DOHH2 (cell line): ENCODE results near the gene FHL3.

ENCODE experiments used
- H3F3A ChIP-seq: fragments of 200-600 bp; sonication (generic), shearing (Covaris generic); 2 replicates; pipeline ENCODE4 v1.6.0; 2016; ENCODE audit warnings: antibody characterized with exemption, mild to moderate bottlenecking; ENCODE audit not compliant: control insufficient read depth, insufficient read depth
- H3K27ac ChIP-seq: fragments of 200-600 bp; sonication (generic); 2 replicates; pipeline ENCODE4 v1.5.1; 2014; ENCODE audit warnings: low read depth, mild to moderate bottlenecking, low read length, moderate library complexity
- H3K27me3 ChIP-seq: fragments of 200-600 bp; sonication (generic); 2 replicates; pipeline ENCODE4 v1.6.1; 2014; ENCODE audit warnings: mild to moderate bottlenecking, low read length, mixed read lengths; ENCODE audit not compliant: control insufficient read depth
- H3K36me3 ChIP-seq: fragments of 200-600 bp; sonication (generic); 2 replicates; pipeline ENCODE4 v1.6.1; 2014; ENCODE audit warnings: mild to moderate bottlenecking, low read length, moderate library complexity, mixed read lengths; ENCODE audit not compliant: control insufficient read depth
- H3K4me1 ChIP-seq: fragments of 200-600 bp; sonication (generic); 2 replicates; pipeline ENCODE4 v1.6.1; 2014; ENCODE audit warnings: mild to moderate bottlenecking, low read length, mixed read lengths; ENCODE audit not compliant: control insufficient read depth
- H3K4me2 ChIP-seq: fragments of 200-600 bp; sonication (generic); 2 replicates; pipeline ENCODE4 v1.6.0; 2014; ENCODE audit warnings: mild to moderate bottlenecking, low read length, moderate library complexity
- H3K4me3 ChIP-seq: fragments of 200-600 bp; sonication (generic); 2 replicates; pipeline ENCODE4 v1.5.1; 2014; ENCODE audit warnings: mild to moderate bottlenecking, low read length, mixed read lengths
- H3K79me2 ChIP-seq: fragments of 200-600 bp; sonication (generic); 2 replicates; pipeline ENCODE4 v1.6.1; 2014; ENCODE audit warnings: mild to moderate bottlenecking, low read length, mixed read lengths; ENCODE audit not compliant: control insufficient read depth
- H3K9me2 ChIP-seq: fragments of 200-600 bp; sonication (generic); replicated peaks from 2 replicates; pipeline ENCODE4 v1.6.1; 2014; ENCODE audit warnings: mild to moderate bottlenecking, low read length, mixed read lengths; ENCODE audit not compliant: control insufficient read depth
- H3K9me3 ChIP-seq: fragments of 200-600 bp; sonication (generic); 2 replicates; pipeline ENCODE4 v1.6.1; 2014; ENCODE audit warnings: antibody characterized with exemption, low read length, mixed read lengths; ENCODE audit not compliant: control insufficient read depth, insufficient read depth
- H4K20me1 ChIP-seq: fragments of 200-600 bp; sonication (generic); 2 replicates; pipeline ENCODE4 v1.6.0; 2014; ENCODE audit warnings: low read depth, mild to moderate bottlenecking, antibody characterized with exemption, low read length, moderate library complexity; ENCODE audit not compliant: control insufficient read depth, insufficient read depth
- CTCF ChIP-seq: fragments of 200-600 bp; sonication (generic); IDR thresholded peaks from one replicate; pipeline ENCODE4 v1.5.1; 2014; ENCODE audit warnings: antibody characterized with exemption, mild to moderate bottlenecking, low read depth, low read length; ENCODE audit not compliant: poor library complexity, severe bottlenecking
- EZH2phosphoT487 ChIP-seq: fragments of 200-600 bp; sonication (generic); IDR thresholded peaks from 2 replicates; pipeline ENCODE4 v1.6.1; 2017; ENCODE audit warnings: borderline replicate concordance, mild to moderate bottlenecking, antibody characterized with exemption, low read length, moderate library complexity, mixed read lengths

Gene FHL3

DNA sequence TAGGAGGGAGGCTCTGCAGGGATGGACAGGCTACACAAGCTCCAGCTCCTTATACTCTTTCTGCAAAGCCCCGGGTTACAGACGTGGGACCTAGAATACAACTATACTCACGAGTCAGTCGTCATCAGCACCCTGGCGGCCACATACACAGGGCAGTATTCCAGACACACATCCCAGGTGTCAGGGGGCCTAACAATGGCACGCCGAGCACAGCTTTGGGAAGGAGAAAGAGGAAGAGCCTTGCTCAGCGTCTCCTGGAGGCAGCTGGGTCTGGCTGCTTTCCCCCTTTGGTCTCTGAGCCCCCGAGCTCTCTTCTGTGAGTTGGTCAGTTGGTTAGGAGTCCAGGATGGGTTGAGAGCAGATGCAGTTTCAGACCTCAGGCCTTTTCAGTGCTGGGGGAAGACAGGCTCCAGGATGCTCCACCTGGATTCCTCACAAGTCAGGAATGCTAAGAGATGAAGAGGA lies 45.8 kb upstream of the FHL3 start:
- Histone ChIP-seq H3K36me3 (no peaks in the 10 kb centered on the region), H3K4me3 (no peak overlapping the region), H3K27ac (no peak overlapping the region), H3K27me3 (peaks cover 16% of the 10 kb centered on the region), H3K9me2 (no peaks in the 10 kb centered on the region), H3K79me2 (no peaks in the 10 kb centered on the region), H3K4me2 (no peak overlapping the region), H3F3A (no peaks in the 10 kb centered on the region), H3K9me3 (no peaks in the 10 kb centered on the region), H4K20me1 (no peaks in the 10 kb centered on the region), H3K4me1 (peaks cover 41% of the 10 kb centered on the region)
- TF ChIP-seq CTCF (no peak), EZH2phosphoT487 (no peak)

GRCh38 chr1:38050397-38051078 lies 45.2 kb upstream of the FHL3 start:
- Histone ChIP-seq H3K4me3 (no peak overlapping the region), H3F3A (no peaks in the 10 kb centered on the region), H3K4me1 (peaks cover 41% of the 10 kb centered on the region), H4K20me1 (no peaks in the 10 kb centered on the region), H3K9me3 (no peaks in the 10 kb centered on the region), H3K27me3 (peaks cover 17% of the 10 kb centered on the region), H3K4me2 (no peak overlapping the region), H3K36me3 (no peaks in the 10 kb centered on the region), H3K79me2 (no peaks in the 10 kb centered on the region), H3K9me2 (no peaks in the 10 kb centered on the region), H3K27ac (no peak overlapping the region)
- no peak for TF ChIP-seq EZH2phosphoT487
- TF ChIP-seq CTCF = no peak

DNA sequence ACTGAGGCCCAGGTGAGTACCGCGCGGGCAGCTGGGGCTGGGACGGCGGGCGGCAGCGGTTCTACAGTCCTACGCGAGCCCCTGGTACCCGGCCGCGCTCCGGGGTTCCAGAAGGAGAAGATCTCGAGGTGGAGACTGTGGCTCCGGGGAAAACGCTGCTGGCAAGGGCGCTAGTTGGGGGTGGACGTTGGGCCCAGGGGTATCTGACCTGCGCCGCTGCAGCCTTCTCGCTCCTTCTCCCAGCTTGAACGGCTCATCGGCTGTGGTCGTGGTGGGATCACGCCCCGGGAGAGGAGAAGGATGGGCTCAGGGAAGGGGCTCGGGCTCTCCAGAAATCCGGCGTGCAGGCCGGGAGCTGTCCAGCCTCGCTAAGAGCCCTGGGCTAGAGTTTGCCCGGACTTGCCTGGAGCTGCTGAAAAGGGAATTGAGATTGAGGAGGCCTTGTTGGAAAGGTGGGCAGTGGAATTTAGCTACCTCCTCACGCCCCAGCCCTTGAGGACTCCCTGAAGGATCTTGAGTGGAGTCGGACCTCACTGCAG lies 42.4 kb upstream of the FHL3 start:
- no peaks in the 10 kb centered on the region for H3K79me2 ChIP-seq
- no peaks in the 10 kb centered on the region for H3K9me3 ChIP-seq
- H3K4me3 ChIP-seq = peak overlapping the region; percentile 64
- H3K4me1 ChIP-seq = peaks cover 24% of the 10 kb centered on the region
- H3K27me3 ChIP-seq = peaks cover 40% of the 10 kb centered on the region
- peak overlapping the region; percentile 70 for H3K4me2 ChIP-seq
- no peaks in the 10 kb centered on the region for H3F3A ChIP-seq
- no peak for TF ChIP-seq EZH2phosphoT487
- no peak for TF ChIP-seq CTCF
- H3K36me3 ChIP-seq = no peaks in the 10 kb centered on the region
- no peaks in the 10 kb centered on the region for H3K9me2 ChIP-seq
- H4K20me1 ChIP-seq = no peaks in the 10 kb centered on the region
- H3K27ac ChIP-seq = no peak overlapping the region
